Frontal cortex (tissue), 4 donors: Measurements from ENCODE around the gene PI4KB. TPM values are rescaled to one million over a fixed set of nuclear protein-coding genes. Genes with fewer than 3 reads are reported as not detected.

Source experiments
- DNase-seq, 2 donors: peaks; one replicate each; pipeline ENCODE4 v3.0.0; 2012; ENCODE audit warnings: low spot score in 2 of 2
- FAIRE-seq: peaks from 2 replicates; lab custom pipeline; 2012; peaks lifted over from hg19 to GRCh38; lab: Jason Lieb, UNC
- small RNA-seq: library from RNA; depleted of rRNA; stranded (forward); fragments of <200 nt; gene quantifications from one replicate; pipeline ENCODE3, GENCODE V24; 2014
- total RNA-seq: library from RNA; depleted of rRNA; stranded (reverse); fragments of >200 nt; gene quantifications from one replicate; pipeline ENCODE4 v1.2.3, GENCODE V29; 2014
- donor health status: control.
- donor health status: control.
- donor health status: control.

Gene PI4KB
- total RNA-seq, 1 donor from 2014 or later = 28.5 TPM

DNA sequence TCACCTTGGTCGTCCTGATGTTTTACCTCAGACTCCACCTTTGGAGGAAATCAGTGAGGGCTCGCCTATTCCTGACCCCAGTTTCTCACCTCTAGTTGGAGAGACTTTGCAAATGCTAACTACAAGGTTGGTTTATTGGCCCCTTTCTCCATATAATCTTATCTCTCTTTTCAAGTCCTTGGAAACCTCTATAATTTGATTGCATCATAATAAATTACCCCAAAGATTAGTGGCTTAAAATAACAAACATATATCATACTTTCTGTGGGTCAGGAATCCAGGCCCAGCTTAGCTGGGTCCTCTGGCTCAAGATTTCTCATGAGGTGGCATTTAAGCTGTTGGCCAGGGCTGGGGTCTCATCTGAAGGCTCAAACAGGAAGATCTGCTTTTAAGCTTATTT is 84.8 kb downstream of the PI4KB start:
- FAIRE-seq (no peak), DNase-seq (no peak)

Small RNA genes lying within 50 kb of the gene (small RNA-seq; reads per million reads assigned to genes)
- not detected for gene RN7SL444P

Other genes starting within 250 kb of the PI4KB start
- gene SEMA6C, start 180.8 kb downstream of the PI4KB start, total RNA-seq = 16.7 TPM
- gene TNFAIP8L2, start 170.8 kb downstream of the PI4KB start, total RNA-seq = 0.82 TPM
- gene LYSMD1, start 161.5 kb downstream of the PI4KB start, total RNA-seq = 24.1 TPM
- 27.3 TPM for gene SCNM1, start 161.3 kb downstream of the PI4KB start, total RNA-seq
- gene TMOD4, start 151.4 kb downstream of the PI4KB start, total RNA-seq = not detected
- gene VPS72, start 137.2 kb downstream of the PI4KB start, total RNA-seq = 106 TPM
- gene PIP5K1A, start 128.9 kb downstream of the PI4KB start, total RNA-seq = 70.5 TPM
- gene PSMD4, start 72.7 kb downstream of the PI4KB start, total RNA-seq = 110 TPM
- gene ZNF687, start 45.1 kb downstream of the PI4KB start, total RNA-seq = 4.9 TPM
- 14.3 TPM for gene RFX5, start 19.8 kb upstream of the PI4KB start, total RNA-seq
- 6.5 TPM for gene SELENBP1, start 45.3 kb upstream of the PI4KB start, total RNA-seq
- gene PSMB4, start 72.2 kb upstream of the PI4KB start, total RNA-seq = 369 TPM
- gene POGZ, start 132.1 kb upstream of the PI4KB start, total RNA-seq = 33.4 TPM
- 2.0 TPM for gene CGN, start 184.0 kb upstream of the PI4KB start, total RNA-seq
- 9.8 TPM for gene TUFT1, start 212.9 kb upstream of the PI4KB start, total RNA-seq